Measurements from ENCODE around the gene ATP5ME. TPM values are rescaled to one million over a fixed set of nuclear protein-coding genes. Genes with fewer than 3 reads are reported as not detected.

Gene ATP5ME
- total RNA-seq, 1 experiment from 2014 or later: 87.6 TPM

GRCh38 chr4:654871-655463 is 19.1 kb downstream of the ATP5ME start:
- Histone ChIP-seq H3K36me3 (no peaks in the 10 kb centered on the region), H3K9me3 (replicated peaks) (no peaks in the 10 kb centered on the region), H3K4me1 (replicated peaks) (no peaks in the 10 kb centered on the region), H3K27me3 (replicated peaks) (no peaks in the 10 kb centered on the region), H3K4me3 (no peak overlapping the region), H3K27ac (no peak overlapping the region)
- no peak for DNase-seq (ENCODE audit: low read depth in 1 of 2, low spot score in 2 of 2)

- Histone ChIP-seq H3K4me1 (replicated peaks) (no peaks in the 10 kb centered on the region), H3K9me3 (replicated peaks) (no peaks in the 10 kb centered on the region), H3K36me3 (no peaks in the 10 kb centered on the region), H3K4me3 (no peak overlapping the region), H3K27ac (no peak overlapping the region), H3K27me3 (replicated peaks) (no peaks in the 10 kb centered on the region)
- DNase-seq (ENCODE audit: low read depth in 1 of 2, low spot score in 2 of 2): no peak
These were observed 19.6 kb downstream of the ATP5ME start for GRCh38 chr4:654503-654845.

- H3K9me3 ChIP-seq (replicated peaks): no peaks in the 10 kb centered on the region
- H3K27me3 ChIP-seq (replicated peaks): no peaks in the 10 kb centered on the region
- H3K27ac ChIP-seq: no peak overlapping the region
- H3K4me1 ChIP-seq (replicated peaks): no peaks in the 10 kb centered on the region
- DNase-seq (ENCODE audit: low read depth in 1 of 2, low spot score in 2 of 2): no peak
- H3K4me3 ChIP-seq: no peak overlapping the region
- no peaks in the 10 kb centered on the region for H3K36me3 ChIP-seq
These were observed 20.1 kb downstream of the ATP5ME start for GRCh38 chr4:653831-654502.

GRCh38 chr4:653080-653821 is 20.8 kb downstream of the ATP5ME start:
- no peak for DNase-seq (ENCODE audit: low read depth in 1 of 2, low spot score in 2 of 2)
- no peak overlapping the region for H3K4me3 ChIP-seq
- H3K27me3 ChIP-seq (replicated peaks): no peaks in the 10 kb centered on the region
- no peak overlapping the region for H3K27ac ChIP-seq
- no peaks in the 10 kb centered on the region for H3K9me3 ChIP-seq (replicated peaks)
- no peaks in the 10 kb centered on the region for H3K36me3 ChIP-seq
- H3K4me1 ChIP-seq (replicated peaks): no peaks in the 10 kb centered on the region

- H3K4me3 ChIP-seq: no peak overlapping the region
- H3K27ac ChIP-seq: no peak overlapping the region
- H3K27me3 ChIP-seq (replicated peaks): no peaks in the 10 kb centered on the region
- H3K36me3 ChIP-seq: no peaks in the 10 kb centered on the region
- no peaks in the 10 kb centered on the region for H3K9me3 ChIP-seq (replicated peaks)
- no peaks in the 10 kb centered on the region for H3K4me1 ChIP-seq (replicated peaks)
- DNase-seq (ENCODE audit: low read depth in 1 of 2, low spot score in 2 of 2): no peak
These were observed 22.0 kb downstream of the ATP5ME start for GRCh38 chr4:651884-652642.

- H3K4me1 ChIP-seq (replicated peaks): no peaks in the 10 kb centered on the region
- DNase-seq (ENCODE audit: low read depth in 1 of 2, low spot score in 2 of 2): no peak
- H3K4me3 ChIP-seq: no peak overlapping the region
- no peaks in the 10 kb centered on the region for H3K27me3 ChIP-seq (replicated peaks)
- H3K36me3 ChIP-seq: no peaks in the 10 kb centered on the region
- H3K9me3 ChIP-seq (replicated peaks): no peaks in the 10 kb centered on the region
- H3K27ac ChIP-seq: no peak overlapping the region
These were observed 22.9 kb downstream of the ATP5ME start for GRCh38 chr4:650951-651883.

- DNase-seq (ENCODE audit: low read depth in 1 of 2, low spot score in 2 of 2): no peak
- H3K9me3 ChIP-seq (replicated peaks): no peaks in the 10 kb centered on the region
- H3K36me3 ChIP-seq: no peaks in the 10 kb centered on the region
- H3K4me3 ChIP-seq: no peak overlapping the region
- no peaks in the 10 kb centered on the region for H3K4me1 ChIP-seq (replicated peaks)
- H3K27ac ChIP-seq: no peak overlapping the region
- H3K27me3 ChIP-seq (replicated peaks): no peaks in the 10 kb centered on the region
These were observed 23.6 kb downstream of the ATP5ME start for GRCh38 chr4:650461-650860.

- H3K9me3 ChIP-seq (replicated peaks): no peaks in the 10 kb centered on the region
- no peak overlapping the region for H3K4me3 ChIP-seq
- DNase-seq (ENCODE audit: low read depth in 1 of 2, low spot score in 2 of 2): no peak
- H3K27me3 ChIP-seq (replicated peaks): no peaks in the 10 kb centered on the region
- H3K4me1 ChIP-seq (replicated peaks): no peaks in the 10 kb centered on the region
- H3K27ac ChIP-seq: no peak overlapping the region
- H3K36me3 ChIP-seq: no peaks in the 10 kb centered on the region
These were observed 24.2 kb downstream of the ATP5ME start for GRCh38 chr4:649751-650310.

- H3K36me3 ChIP-seq: no peaks in the 10 kb centered on the region
- no peak overlapping the region for H3K4me3 ChIP-seq
- H3K27me3 ChIP-seq (replicated peaks): no peaks in the 10 kb centered on the region
- H3K4me1 ChIP-seq (replicated peaks): no peaks in the 10 kb centered on the region
- no peak overlapping the region for H3K27ac ChIP-seq
- no peak for DNase-seq (ENCODE audit: low read depth in 1 of 2, low spot score in 2 of 2)
- H3K9me3 ChIP-seq (replicated peaks): no peaks in the 10 kb centered on the region
These were observed 24.8 kb downstream of the ATP5ME start for GRCh38 chr4:649293-649625.

GRCh38 chr4:648579-649292 is 25.3 kb downstream of the ATP5ME start:
- no peak for DNase-seq (ENCODE audit: low read depth in 1 of 2, low spot score in 2 of 2)
- Histone ChIP-seq H3K27ac (no peak overlapping the region), H3K27me3 (replicated peaks) (no peaks in the 10 kb centered on the region), H3K9me3 (replicated peaks) (no peaks in the 10 kb centered on the region), H3K4me3 (no peak overlapping the region), H3K4me1 (replicated peaks) (no peaks in the 10 kb centered on the region), H3K36me3 (no peaks in the 10 kb centered on the region)

GRCh38 chr4:647481-647880 is 26.6 kb downstream of the ATP5ME start:
- no peaks in the 10 kb centered on the region for H3K9me3 ChIP-seq (replicated peaks)

GRCh38 chr4:646460-646859 is 27.6 kb downstream of the ATP5ME start:
- Histone ChIP-seq H3K4me3 (no peak overlapping the region), H3K9me3 (replicated peaks) (no peaks in the 10 kb centered on the region), H3K27me3 (replicated peaks) (no peaks in the 10 kb centered on the region), H3K27ac (no peak overlapping the region), H3K4me1 (replicated peaks) (no peaks in the 10 kb centered on the region), H3K36me3 (no peaks in the 10 kb centered on the region)
- DNase-seq (ENCODE audit: low read depth in 1 of 2, low spot score in 2 of 2): no peak

More at GRCh38 chr4:647481-647880, 26.6 kb downstream of the ATP5ME start:
- Histone ChIP-seq H3K4me3 (no peak overlapping the region), H3K4me1 (replicated peaks) (no peaks in the 10 kb centered on the region), H3K36me3 (no peaks in the 10 kb centered on the region), H3K27me3 (replicated peaks) (no peaks in the 10 kb centered on the region), H3K27ac (no peak overlapping the region)
- no peak for DNase-seq (ENCODE audit: low read depth in 1 of 2, low spot score in 2 of 2)

Data from SJSA1 (cell line).